Type B pancreatic cell (in vitro differentiated cells): ENCODE results near the gene DPYSL5. TPM values are rescaled to one million over a fixed set of nuclear protein-coding genes. Genes with fewer than 3 reads are reported as not detected.

Source experiments
- DNase-seq: peaks from one replicate; pipeline ENCODE4 v3.0.0; 2021; ENCODE audit warnings: mixed read lengths; ENCODE audit not compliant: unreplicated experiment; ENCODE audit errors: extremely low spot score
- H3K27ac Mint-ChIP-seq: 2 replicates; pipeline ENCODE4 v1.8.0; 2021; ENCODE audit warnings: mild to moderate bottlenecking, mixed read lengths
- H3K27me3 Mint-ChIP-seq: 2 replicates; pipeline ENCODE4 v1.8.0; 2021; ENCODE audit warnings: mixed read lengths
- H3K36me3 Mint-ChIP-seq: 2 replicates; pipeline ENCODE4 v1.8.0; 2021; ENCODE audit warnings: mixed read lengths
- H3K4me1 Mint-ChIP-seq: one replicate; pipeline ENCODE4 v1.8.0; 2021; ENCODE audit warnings: mixed read lengths; ENCODE audit not compliant: unreplicated experiment
- H3K4me3 Mint-ChIP-seq: 2 replicates; pipeline ENCODE4 v1.8.0; 2021; ENCODE audit warnings: mild to moderate bottlenecking, mixed read lengths
- H3K9me3 Mint-ChIP-seq: 2 replicates; pipeline ENCODE4 v1.8.0; 2021; ENCODE audit warnings: mixed read lengths
- total RNA-seq: library from RNA; stranded (reverse); gene quantifications from 2 replicates; pipeline ENCODE4 v1.2.1, GENCODE V29; 2021; ENCODE audit warnings: low replicate concordance
- TF ChIP-seq, protein P1 (sequence below): fragments of 200-600 bp; sonication (generic); conservative IDR thresholded peaks from 2 replicates; pipeline ENCODE4 v1.5.0; 2021; ENCODE audit warnings: antibody characterized with exemption, mild to moderate bottlenecking

DPYSL5 gene
- total RNA-seq, 1 donor from 2014 or later: 51.1 TPM

GRCh38 chr2:26816893-26817292 lies 31.0 kb upstream of the DPYSL5 start:
- Mint-ChIP-seq H3K27me3 (peaks cover 31% of the 10 kb centered on the region), H3K36me3 (no peaks in the 10 kb centered on the region), H3K27ac (no peak overlapping the region), H3K4me3 (no peak overlapping the region), H3K4me1 (no peaks in the 10 kb centered on the region), H3K9me3 (no peaks in the 10 kb centered on the region)
- TF ChIP-seq, protein P1, sequence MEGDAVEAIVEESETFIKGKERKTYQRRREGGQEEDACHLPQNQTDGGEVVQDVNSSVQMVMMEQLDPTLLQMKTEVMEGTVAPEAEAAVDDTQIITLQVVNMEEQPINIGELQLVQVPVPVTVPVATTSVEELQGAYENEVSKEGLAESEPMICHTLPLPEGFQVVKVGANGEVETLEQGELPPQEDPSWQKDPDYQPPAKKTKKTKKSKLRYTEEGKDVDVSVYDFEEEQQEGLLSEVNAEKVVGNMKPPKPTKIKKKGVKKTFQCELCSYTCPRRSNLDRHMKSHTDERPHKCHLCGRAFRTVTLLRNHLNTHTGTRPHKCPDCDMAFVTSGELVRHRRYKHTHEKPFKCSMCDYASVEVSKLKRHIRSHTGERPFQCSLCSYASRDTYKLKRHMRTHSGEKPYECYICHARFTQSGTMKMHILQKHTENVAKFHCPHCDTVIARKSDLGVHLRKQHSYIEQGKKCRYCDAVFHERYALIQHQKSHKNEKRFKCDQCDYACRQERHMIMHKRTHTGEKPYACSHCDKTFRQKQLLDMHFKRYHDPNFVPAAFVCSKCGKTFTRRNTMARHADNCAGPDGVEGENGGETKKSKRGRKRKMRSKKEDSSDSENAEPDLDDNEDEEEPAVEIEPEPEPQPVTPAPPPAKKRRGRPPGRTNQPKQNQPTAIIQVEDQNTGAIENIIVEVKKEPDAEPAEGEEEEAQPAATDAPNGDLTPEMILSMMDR: no peak
- no peak for DNase-seq

GRCh38 chr2:26818255-26818654 lies 29.7 kb upstream of the DPYSL5 start:
- H3K4me1 Mint-ChIP-seq: no peaks in the 10 kb centered on the region

DNA sequence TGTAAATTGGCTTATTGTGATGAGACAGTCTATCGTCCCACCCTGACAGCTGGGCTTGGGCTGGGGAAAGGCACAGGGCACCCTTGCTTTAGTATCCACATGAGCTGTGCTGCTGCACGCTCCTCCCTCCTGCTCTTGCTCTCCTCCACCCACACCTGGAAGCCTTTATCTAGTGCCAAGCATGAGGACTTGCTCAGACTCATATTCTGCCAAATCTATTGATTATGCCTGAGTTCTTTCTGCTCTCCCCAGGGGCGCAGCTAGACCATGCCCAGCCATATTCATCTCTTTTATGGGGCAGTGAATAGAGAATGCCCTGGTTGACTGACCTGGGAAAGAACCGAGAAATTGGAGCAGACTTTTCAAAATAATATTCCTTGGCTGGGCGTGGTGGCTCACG lies 29.0 kb upstream of the DPYSL5 start:
- Mint-ChIP-seq H3K36me3 (no peaks in the 10 kb centered on the region), H3K4me1 (no peaks in the 10 kb centered on the region), H3K9me3 (no peaks in the 10 kb centered on the region), H3K27ac (no peak overlapping the region), H3K27me3 (peaks cover 26% of the 10 kb centered on the region), H3K4me3 (no peak overlapping the region)
- DNase-seq: no peak
- TF ChIP-seq, protein P1: no peak

More at GRCh38 chr2:26818255-26818654, 29.7 kb upstream of the DPYSL5 start:
- TF ChIP-seq, protein P1: no peak
- Mint-ChIP-seq H3K36me3 (no peaks in the 10 kb centered on the region), H3K9me3 (no peaks in the 10 kb centered on the region), H3K4me3 (no peak overlapping the region), H3K27me3 (peaks cover 26% of the 10 kb centered on the region), H3K27ac (no peak overlapping the region)
- DNase-seq: no peak

DNA sequence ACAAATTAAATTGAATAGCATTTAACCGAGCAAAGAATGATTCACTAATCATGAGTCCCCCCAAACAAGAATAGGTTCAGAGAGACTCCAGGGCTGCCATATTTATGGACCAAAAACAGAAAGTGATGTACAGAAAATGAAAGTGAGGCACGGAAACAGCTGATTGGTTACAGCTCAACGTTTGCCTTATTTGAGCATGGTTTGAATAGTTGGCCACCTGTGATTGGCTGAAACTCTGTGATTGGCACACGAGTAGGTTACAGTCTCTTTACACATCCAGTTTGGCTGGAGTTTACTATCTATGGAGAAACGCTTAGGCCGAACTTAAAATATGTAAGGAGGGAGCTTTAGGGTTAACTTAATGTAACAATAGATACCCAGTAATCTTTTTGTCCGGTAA lies 27.0 kb upstream of the DPYSL5 start:
- H3K4me3 Mint-ChIP-seq: no peak overlapping the region
- no peak for DNase-seq
- no peaks in the 10 kb centered on the region for H3K9me3 Mint-ChIP-seq
- H3K27me3 Mint-ChIP-seq: peaks cover 29% of the 10 kb centered on the region
- TF ChIP-seq, protein P1: no peak
- no peaks in the 10 kb centered on the region for H3K4me1 Mint-ChIP-seq
- no peaks in the 10 kb centered on the region for H3K36me3 Mint-ChIP-seq
- H3K27ac Mint-ChIP-seq: no peak overlapping the region

DNA sequence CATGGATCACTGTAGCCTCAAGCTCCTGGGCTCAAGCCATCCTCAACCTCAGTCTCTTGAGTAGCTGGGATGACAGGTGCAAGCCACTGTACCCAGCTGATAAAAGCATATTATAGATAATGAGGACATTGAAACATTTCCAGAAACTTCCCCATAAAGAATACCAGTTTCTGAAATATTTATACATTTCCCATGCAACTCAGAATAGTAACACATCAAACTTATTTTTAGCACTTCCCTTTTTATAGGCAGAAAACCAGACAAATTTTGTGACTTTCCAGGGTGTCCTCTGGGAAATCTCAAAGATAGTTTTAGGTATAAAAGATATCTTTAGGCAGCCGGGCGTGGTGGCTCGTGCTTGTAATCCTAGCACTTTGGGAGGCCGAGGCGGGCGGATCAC lies 25.1 kb upstream of the DPYSL5 start:
- Mint-ChIP-seq H3K9me3 (no peaks in the 10 kb centered on the region), H3K27me3 (peaks cover 18% of the 10 kb centered on the region), H3K4me3 (no peak overlapping the region), H3K36me3 (no peaks in the 10 kb centered on the region), H3K27ac (no peak overlapping the region), H3K4me1 (no peaks in the 10 kb centered on the region)
- TF ChIP-seq, protein P1: no peak
- DNase-seq: no peak
